ENCODE measurements around the gene RNGTT. TPM values are rescaled to one million over a fixed set of nuclear protein-coding genes. Genes with fewer than 3 reads are reported as not detected.

The RNGTT gene
- total and polyA plus RNA-seq, 7 donors, result 3.9 to 8.8 (median 7.9) TPM

DNA sequence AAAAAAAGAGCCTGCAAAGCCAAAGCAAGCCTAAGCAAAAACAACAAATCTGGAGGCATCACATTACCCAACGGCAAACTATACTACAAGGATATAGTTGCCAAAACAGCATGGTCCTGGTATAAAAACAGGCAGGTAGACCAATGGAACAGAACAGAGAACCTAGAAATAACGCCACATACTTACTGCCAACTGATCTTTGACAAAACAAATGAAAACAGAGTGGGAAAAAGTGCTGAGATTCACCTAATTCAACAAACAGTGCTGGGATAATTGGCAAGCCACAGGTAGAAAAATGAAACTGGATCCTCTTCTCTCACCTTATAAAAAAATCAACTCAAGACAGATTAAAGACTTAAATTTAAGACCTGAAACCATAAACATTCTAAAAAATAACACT is 291.8 kb downstream of the RNGTT start:
- DNase-seq (no peak), ATAC-seq (no peak)
- WGBS, 3 donors, result 73 to 99% (median 75%) methylated on average over 2 of the region's 2 CpGs
- Histone ChIP-seq H3K27me3 (ENCODE audit: insufficient read depth in 3 of 3, low read length in 2 of 3) (no peaks in the 10 kb centered on the region), H3K4me1 (no peaks in the 10 kb centered on the region), H3K27ac (no peak overlapping the region), H3K4me3 (no peak overlapping the region), H3K9me3 (peaks cover 5% of the 10 kb centered on the region), H3K36me3 (ENCODE audit: insufficient read depth in 1 of 2, low read depth in 1 of 2) (no peaks in the 10 kb centered on the region)
- intact Hi-C loops (cut with DNase I), result no loop called here
- TF ChIP-seq, protein P1, sequence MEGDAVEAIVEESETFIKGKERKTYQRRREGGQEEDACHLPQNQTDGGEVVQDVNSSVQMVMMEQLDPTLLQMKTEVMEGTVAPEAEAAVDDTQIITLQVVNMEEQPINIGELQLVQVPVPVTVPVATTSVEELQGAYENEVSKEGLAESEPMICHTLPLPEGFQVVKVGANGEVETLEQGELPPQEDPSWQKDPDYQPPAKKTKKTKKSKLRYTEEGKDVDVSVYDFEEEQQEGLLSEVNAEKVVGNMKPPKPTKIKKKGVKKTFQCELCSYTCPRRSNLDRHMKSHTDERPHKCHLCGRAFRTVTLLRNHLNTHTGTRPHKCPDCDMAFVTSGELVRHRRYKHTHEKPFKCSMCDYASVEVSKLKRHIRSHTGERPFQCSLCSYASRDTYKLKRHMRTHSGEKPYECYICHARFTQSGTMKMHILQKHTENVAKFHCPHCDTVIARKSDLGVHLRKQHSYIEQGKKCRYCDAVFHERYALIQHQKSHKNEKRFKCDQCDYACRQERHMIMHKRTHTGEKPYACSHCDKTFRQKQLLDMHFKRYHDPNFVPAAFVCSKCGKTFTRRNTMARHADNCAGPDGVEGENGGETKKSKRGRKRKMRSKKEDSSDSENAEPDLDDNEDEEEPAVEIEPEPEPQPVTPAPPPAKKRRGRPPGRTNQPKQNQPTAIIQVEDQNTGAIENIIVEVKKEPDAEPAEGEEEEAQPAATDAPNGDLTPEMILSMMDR (IDR thresholded peaks at IDR 0.05), result no peak

- no peak overlapping the region for H3K27ac ChIP-seq
- peaks cover 5% of the 10 kb centered on the region for H3K9me3 ChIP-seq
- intact Hi-C loops (cut with DNase I), result no loop called here
- no peak for ATAC-seq
- TF ChIP-seq, protein P1 (IDR thresholded peaks at IDR 0.05), result no peak
- 98 to 99% (median 99%) methylated on average over 3 of the region's 3 CpGs for WGBS, 3 donors
- no peaks in the 10 kb centered on the region for H3K27me3 ChIP-seq (ENCODE audit: insufficient read depth in 3 of 3, low read length in 2 of 3)
- no peak for DNase-seq
- H3K4me3 ChIP-seq, result no peak overlapping the region
- no peaks in the 10 kb centered on the region for H3K36me3 ChIP-seq (ENCODE audit: insufficient read depth in 1 of 2, low read depth in 1 of 2)
- no peaks in the 10 kb centered on the region for H3K4me1 ChIP-seq
These were observed 293.0 kb downstream of the RNGTT start for GRCh38 chr6:88670369-88670768.

- 98 to 100% (median 99%) methylated on average over 4 of the region's 4 CpGs for WGBS, 3 donors
- DNase-seq (no peak), ATAC-seq (no peak)
- no peaks in the 10 kb centered on the region for H3K27me3 ChIP-seq (ENCODE audit: insufficient read depth in 3 of 3, low read length in 2 of 3)
- no peaks in the 10 kb centered on the region for H3K36me3 ChIP-seq (ENCODE audit: insufficient read depth in 1 of 2, low read depth in 1 of 2)
- TF ChIP-seq, protein P1 (IDR thresholded peaks at IDR 0.05), result no peak
- no peaks in the 10 kb centered on the region for H3K4me1 ChIP-seq
- H3K9me3 ChIP-seq, result peaks cover 5% of the 10 kb centered on the region
- H3K27ac ChIP-seq, result no peak overlapping the region
- intact Hi-C loops (cut with DNase I), result no loop called here
- H3K4me3 ChIP-seq, result no peak overlapping the region
These were observed 293.9 kb downstream of the RNGTT start for GRCh38 chr6:88669475-88669874.

DNA sequence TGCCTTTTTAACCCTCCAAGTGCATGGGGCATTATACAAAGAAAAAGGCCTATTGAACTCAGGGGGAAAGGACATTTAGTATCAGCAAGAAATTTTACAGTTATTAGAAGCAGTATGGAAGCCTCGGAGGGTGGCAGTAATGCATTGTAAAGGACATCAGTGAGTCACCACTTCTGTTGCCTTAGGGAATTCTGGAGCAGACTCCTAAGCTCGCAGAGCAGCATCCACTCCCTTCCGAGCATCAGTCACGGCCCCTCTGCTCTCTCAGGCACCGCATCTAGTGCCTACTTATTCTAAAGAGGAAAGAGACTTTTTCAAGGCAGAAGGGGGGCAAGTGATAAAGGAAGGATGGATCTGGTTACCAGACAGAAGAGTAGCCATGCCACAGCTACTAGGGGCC is 296.5 kb downstream of the RNGTT start:
- ATAC-seq (no peak), DNase-seq (no peak)
- no peaks in the 10 kb centered on the region for H3K27me3 ChIP-seq (ENCODE audit: insufficient read depth in 3 of 3, low read length in 2 of 3)
- no peak overlapping the region for H3K4me3 ChIP-seq
- H3K9me3 ChIP-seq, result peaks cover 8% of the 10 kb centered on the region
- H3K36me3 ChIP-seq (ENCODE audit: insufficient read depth in 1 of 2, low read depth in 1 of 2), result no peaks in the 10 kb centered on the region
- 91 to 96% (median 92%) methylated on average over 5 of the region's 5 CpGs for WGBS, 3 donors
- no peak overlapping the region for H3K27ac ChIP-seq
- TF ChIP-seq, protein P1 (IDR thresholded peaks at IDR 0.05), result no peak
- intact Hi-C loops (cut with DNase I), result no loop called here
- H3K4me1 ChIP-seq, result no peaks in the 10 kb centered on the region

- Histone ChIP-seq H3K4me3 (no peak overlapping the region), H3K4me1 (no peaks in the 10 kb centered on the region), H3K27ac (no peak overlapping the region), H3K36me3 (ENCODE audit: insufficient read depth in 1 of 2, low read depth in 1 of 2) (no peaks in the 10 kb centered on the region), H3K9me3 (peaks cover 3% of the 10 kb centered on the region), H3K27me3 (ENCODE audit: insufficient read depth in 3 of 3, low read length in 2 of 3) (no peaks in the 10 kb centered on the region)
- intact Hi-C loops (cut with DNase I), result no loop called here
- ATAC-seq (no peak), DNase-seq (no peak)
- TF ChIP-seq, protein P1 (IDR thresholded peaks at IDR 0.05), result no peak
- 97 to 100% (median 99%) methylated on average over 4 of the region's 4 CpGs for WGBS, 3 donors
These were observed 298.3 kb downstream of the RNGTT start for GRCh38 chr6:88665131-88665530.
